ENCODE data around the gene PTGER2. TPM values are rescaled to one million over a fixed set of nuclear protein-coding genes. Genes with fewer than 3 reads are reported as not detected.
A peak's percentile ranks its signal among the peaks of the same experiment; 100 is the strongest.

PTGER2 gene
- total and polyA plus RNA-seq, 4 donors, result 2.0 to 20.6 (median 6.8) TPM

GRCh38 chr14:52327374-52328226 is 13.5 kb downstream of the PTGER2 start:
- ATAC-seq (ENCODE audit: insufficient read depth, low FRiP score) (peak; percentile 33), DNase-seq (peak; percentile 52 to 87 (median 76))
- WGBS, 2 donors, result 38 to 45% methylated on average over 4 of the region's 4 CpGs
- no peaks in the 10 kb centered on the region for H3K36me3 ChIP-seq (ENCODE audit: control insufficient read depth in 4 of 4, insufficient read depth in 4 of 4, low read length in 4 of 4)
- no peaks in the 10 kb centered on the region for H3K27me3 ChIP-seq (ENCODE audit: control insufficient read depth in 3 of 3, insufficient read depth in 3 of 3, low read length in 2 of 3)
- peaks cover 0 to 28% (median 9%) of the 10 kb centered on the region in 5 donors for H3K4me1 ChIP-seq (ENCODE audit: control insufficient read depth in 5 of 5, insufficient read depth in 5 of 5, low read length in 5 of 5)
- no peak for TF ChIP-seq CTCF (IDR thresholded peaks at IDR 0.05; ENCODE audit: control extremely low read depth, extremely low read depth)
- H3K9me3 ChIP-seq (ENCODE audit: control insufficient read depth in 4 of 4, insufficient read depth in 3 of 4, low read length in 3 of 4), result peaks cover 0 to 5% (median 0%) of the 10 kb centered on the region in 4 donors
- H3K4me3 ChIP-seq, result no peak overlapping the region
- H3K9ac ChIP-seq (ENCODE audit: insufficient read depth in 1 of 2, low read length in 2 of 2), result peak overlapping the region in 1 of 2 donors; percentile 26
- no peak overlapping the region for H3K27ac ChIP-seq (ENCODE audit: low read depth in 1 of 2, low read length in 1 of 2)

- peaks cover 0 to 3% (median 0%) of the 10 kb centered on the region in 4 donors for H3K9me3 ChIP-seq (ENCODE audit: control insufficient read depth in 4 of 4, insufficient read depth in 3 of 4, low read length in 3 of 4)
- no peak for TF ChIP-seq CTCF (IDR thresholded peaks at IDR 0.05; ENCODE audit: control extremely low read depth, extremely low read depth)
- H3K36me3 ChIP-seq (ENCODE audit: control insufficient read depth in 4 of 4, insufficient read depth in 4 of 4, low read length in 4 of 4), result no peaks in the 10 kb centered on the region
- no peak overlapping the region for H3K9ac ChIP-seq (ENCODE audit: insufficient read depth in 1 of 2, low read length in 2 of 2)
- no peak for DNase-seq
- no peak for ATAC-seq (ENCODE audit: insufficient read depth, low FRiP score)
- H3K27ac ChIP-seq (ENCODE audit: low read depth in 1 of 2, low read length in 1 of 2), result no peak overlapping the region
- H3K27me3 ChIP-seq (ENCODE audit: control insufficient read depth in 3 of 3, insufficient read depth in 3 of 3, low read length in 2 of 3), result no peaks in the 10 kb centered on the region
- H3K4me3 ChIP-seq, result no peak overlapping the region
- H3K4me1 ChIP-seq (ENCODE audit: control insufficient read depth in 5 of 5, insufficient read depth in 5 of 5, low read length in 5 of 5), result peaks cover 0 to 29% (median 9%) of the 10 kb centered on the region in 5 donors
Measured at GRCh38 chr14:52328276-52328675, 14.2 kb downstream of the PTGER2 start.

DNA sequence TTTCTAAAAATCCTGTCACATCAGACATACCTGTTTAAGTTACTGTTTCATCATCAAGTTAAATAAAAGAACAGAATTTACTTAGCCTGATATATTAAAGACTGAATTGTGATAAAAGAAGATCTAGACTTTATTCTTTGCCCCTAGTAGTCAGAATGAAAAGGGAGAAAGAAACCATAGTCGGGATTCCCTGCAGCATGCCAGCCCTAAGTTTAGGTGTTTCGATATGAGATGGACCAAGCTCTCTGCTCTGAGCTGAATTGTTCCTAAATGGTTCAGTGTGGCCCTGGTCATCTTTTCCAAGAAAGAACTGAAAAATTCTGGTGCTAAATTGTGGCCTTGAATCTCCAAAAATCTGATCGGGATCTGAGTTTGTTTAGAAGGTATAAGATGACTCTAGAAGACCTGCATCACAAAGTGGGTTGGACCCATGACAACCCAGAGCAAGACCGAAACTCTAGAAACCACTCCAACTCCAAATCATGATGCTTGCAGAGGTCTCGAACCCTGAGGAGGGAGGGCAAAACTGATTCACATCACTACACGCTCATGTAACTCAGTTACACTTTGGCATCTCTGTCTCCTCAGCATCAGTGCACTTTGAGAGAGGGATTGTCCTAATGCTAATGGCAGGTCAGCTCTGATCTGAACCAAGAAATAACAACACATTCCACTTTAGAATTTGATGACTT is 15.7 kb downstream of the PTGER2 start:
- TF ChIP-seq CTCF (IDR thresholded peaks at IDR 0.05; ENCODE audit: control extremely low read depth, extremely low read depth), result no peak
- Histone ChIP-seq H3K4me3 (no peak overlapping the region), H3K9me3 (ENCODE audit: control insufficient read depth in 4 of 4, insufficient read depth in 3 of 4, low read length in 3 of 4) (no peaks in the 10 kb centered on the region), H3K27ac (ENCODE audit: low read depth in 1 of 2, low read length in 1 of 2) (no peak overlapping the region), H3K9ac (ENCODE audit: insufficient read depth in 1 of 2, low read length in 2 of 2) (no peak overlapping the region), H3K4me1 (ENCODE audit: control insufficient read depth in 5 of 5, insufficient read depth in 5 of 5, low read length in 5 of 5) (peaks cover 0 to 37% (median 9%) of the 10 kb centered on the region in 5 donors), H3K27me3 (ENCODE audit: control insufficient read depth in 3 of 3, insufficient read depth in 3 of 3, low read length in 2 of 3) (no peaks in the 10 kb centered on the region), H3K36me3 (ENCODE audit: control insufficient read depth in 4 of 4, insufficient read depth in 4 of 4, low read length in 4 of 4) (no peaks in the 10 kb centered on the region)
- DNase-seq, result no peak
- WGBS, 2 donors, result 69 to 81% methylated on average over 6 of the region's 6 CpGs
- ATAC-seq (ENCODE audit: insufficient read depth, low FRiP score), result no peak

Data from lung (tissue), 12 donors.